HCT116 (cell line): ENCODE results near the gene ZNF862. TPM values are rescaled to one million over a fixed set of nuclear protein-coding genes. Genes with fewer than 3 reads are reported as not detected.

Experiments used
- ATAC-seq: fragments of 200-7000 bp; cut with Tn5 transposase; 2 replicates; pipeline ENCODE4 v1.9.1; 2020; ENCODE audit warnings: mild to moderate bottlenecking, moderate library complexity
- BruUV-seq: library from RNA; stranded (reverse); fragments of 400-500 nt; replicated peaks from 2 replicates; lab custom pipeline; 2021; lab: Mats Ljungman, UMichigan
- CTCF ChIA-PET: fragments of 300-600 bp; sonication (Branson Sonifier 250); formaldehyde crosslinking; loops from one replicate; lab custom pipeline; 2021; ENCODE audit warnings: antibody characterized with exemption; lab: Charles Lee
- POLR2A ChIA-PET: fragments of 300-600, 350-600 bp; sonication (Branson Sonifier 250); formaldehyde crosslinking; loops from one replicate; lab custom pipeline; 2021; ENCODE audit warnings: antibody characterized with exemption; lab: Charles Lee
- RAD21 ChIA-PET, 2 experiments: fragments of 300-600 bp; sonication (Branson Sonifier 250); formaldehyde crosslinking; loops; one replicate each; lab custom pipeline; 2023; ENCODE audit warnings: low total read pairs in 2 of 2; ENCODE audit not compliant: uncharacterized antibody in 2 of 2, unreplicated experiment in 2 of 2, low non-redundant PET in 1 of 2; lab: Charles Lee
- DNase-seq: peaks from one replicate; pipeline ENCODE4 v3.0.0-alpha.2; 2010; ENCODE audit warnings: low read depth, low spot score
- H2AFZ ChIP-seq: fragments of 200-600 bp; shearing (Covaris generic), sonication (generic); 2 replicates; pipeline ENCODE4 v1.6.1; 2017; ENCODE audit warnings: low read depth, mixed run types, mixed read lengths, antibody characterized with exemption, low read length; ENCODE audit not compliant: poor library complexity, severe bottlenecking
- H3K27ac ChIP-seq: 2 replicates; pipeline ENCODE4 v1.5.1; 2012; ENCODE audit warnings: low read depth, low read length
- H3K27me3 ChIP-seq: fragments of 200-600 bp; sonication (generic); 2 replicates; pipeline ENCODE4 v1.6.1; 2016; ENCODE audit warnings: mixed run types, low read length, mixed read lengths; ENCODE audit not compliant: insufficient read depth
- H3K36me3 ChIP-seq, 2 experiments: fragments of 200-500 bp in 1 of 2; fragments of 200-600 bp in 1 of 2; sonication (Bioruptor generic) in 1 of 2; sonication (generic) in 1 of 2; 2 replicates each; pipeline versions ENCODE4 v1.5.1 to v1.6.1; 2014 to 2016; ENCODE audit warnings: low read length in 2 of 2, inconsistent platforms in 1 of 2, mixed read lengths in 1 of 2, mixed run types in 1 of 2; ENCODE audit not compliant: insufficient read depth in 2 of 2, control insufficient read depth in 1 of 2
- H3K4me1 ChIP-seq, 2 experiments: fragments of 200-600 bp in 1 of 2; sonication (generic) in 1 of 2; 2 replicates each; pipeline versions ENCODE4 v1.5.1 to v1.6.1; 2012 to 2017; ENCODE audit warnings: low read length in 2 of 2, inconsistent platforms in 1 of 2, mild to moderate bottlenecking in 1 of 2, mixed read lengths in 1 of 2, mixed run types in 1 of 2, moderate library complexity in 1 of 2; ENCODE audit not compliant: insufficient read depth in 2 of 2, control insufficient read depth in 1 of 2
- H3K4me2 ChIP-seq: fragments of 200-600 bp; sonication (generic); 2 replicates; pipeline ENCODE4 v1.6.1; 2017; ENCODE audit warnings: mixed run types, low read length, mixed read lengths
- H3K4me3 ChIP-seq, 2 experiments: fragments of 200-600 bp in 1 of 2; sonication (generic) in 1 of 2; replicated peaks in 1 of 2; 2 replicates each; pipeline ENCODE4 v1.5.1; 2011 to 2016; ENCODE audit warnings: low read length in 2 of 2, control low read depth in 1 of 2, low read depth in 1 of 2, mild to moderate bottlenecking in 1 of 2, mixed read lengths in 1 of 2, mixed run types in 1 of 2
- H3K79me2 ChIP-seq: fragments of 200-600 bp; sonication (generic); 2 replicates; pipeline ENCODE4 v1.6.1; 2017; ENCODE audit warnings: mild to moderate bottlenecking, mixed run types, low read length, moderate library complexity, mixed read lengths; ENCODE audit not compliant: insufficient read depth
- H3K9ac ChIP-seq: fragments of 200-600 bp; sonication (generic); 2 replicates; pipeline ENCODE4 v1.6.1; 2016; ENCODE audit warnings: low read length, mixed read lengths
- H3K9me2 ChIP-seq: fragments of 200-600 bp; sonication (generic), shearing (Covaris generic); 2 replicates; pipeline ENCODE4 v1.6.1; 2017; ENCODE audit warnings: mixed run types, mild to moderate bottlenecking, moderate library complexity; ENCODE audit not compliant: insufficient read depth
- H3K9me3 ChIP-seq, 2 experiments: fragments of 200-500 bp in 1 of 2; fragments of 200-600 bp in 1 of 2; sonication (Bioruptor generic) in 1 of 2; sonication (generic) in 1 of 2; 2 replicates each; pipeline ENCODE4 v1.6.1; 2014 to 2017; ENCODE audit warnings: low read length in 2 of 2, mixed read lengths in 2 of 2, inconsistent platforms in 1 of 2, low read depth in 1 of 2, mild to moderate bottlenecking in 1 of 2, mixed run types in 1 of 2, moderate library complexity in 1 of 2; ENCODE audit not compliant: control insufficient read depth in 1 of 2, insufficient read depth in 1 of 2
- H4K20me1 ChIP-seq: fragments of 200-600 bp; sonication (generic), shearing (Covaris generic); 2 replicates; pipeline ENCODE4 v1.6.1; 2017; ENCODE audit warnings: mixed run types, mild to moderate bottlenecking, moderate library complexity; ENCODE audit not compliant: insufficient read depth
- ELF1 ChIP-seq: IDR thresholded peaks from 2 replicates; pipeline ENCODE4 v1.6.1; 2012; ENCODE audit warnings: low read depth, borderline replicate concordance
- EZH2 ChIP-seq: fragments of 200-600 bp; sonication (generic); IDR thresholded peaks from 2 replicates; pipeline ENCODE4 v1.6.1; 2017; ENCODE audit warnings: antibody characterized with exemption, mixed run types
- JUND ChIP-seq: IDR thresholded peaks from 2 replicates; pipeline ENCODE4 v1.6.1; 2012
- MAX ChIP-seq: IDR thresholded peaks from 2 replicates; pipeline ENCODE4 v1.6.1; 2012
- POLR2A ChIP-seq: IDR thresholded peaks from 2 replicates; pipeline ENCODE4 v1.7.0; 2011; ENCODE audit warnings: borderline replicate concordance; ENCODE audit not compliant: insufficient read depth, insufficient read length; ENCODE audit errors: extremely low read depth
- SIN3A ChIP-seq: IDR thresholded peaks from 2 replicates; pipeline ENCODE4 v1.6.1; 2012; ENCODE audit warnings: low read depth
- SRF ChIP-seq: IDR thresholded peaks from 2 replicates; pipeline ENCODE4 v1.6.1; 2012; ENCODE audit warnings: low read depth
- TCF7L2 ChIP-seq: IDR thresholded peaks from 2 replicates; pipeline ENCODE4 v1.7.0; 2011; ENCODE audit warnings: borderline replicate concordance, inconsistent platforms; ENCODE audit not compliant: insufficient read depth, insufficient read length; ENCODE audit errors: extremely low read depth
- YY1 ChIP-seq: IDR thresholded peaks from 2 replicates; pipeline ENCODE4 v1.6.1; 2011; ENCODE audit warnings: low read length, low read depth, moderate library complexity, mild to moderate bottlenecking; ENCODE audit not compliant: insufficient replicate concordance; ENCODE audit errors: extremely low read depth
- ZBTB33 ChIP-seq: IDR thresholded peaks from 2 replicates; pipeline ENCODE4 v1.6.1; 2011; ENCODE audit warnings: mild to moderate bottlenecking, low read length, moderate library complexity; ENCODE audit not compliant: insufficient replicate concordance; ENCODE audit errors: extremely low read depth
- ZFX ChIP-seq: fragments of 450-650 bp; IDR thresholded peaks from 2 replicates; pipeline ENCODE4 v1.6.1; 2017
- ZNF274 ChIP-seq: fragments of 200-500 bp; sonication (Bioruptor generic); IDR thresholded peaks from 2 replicates; pipeline ENCODE4 v1.6.1; 2014; ENCODE audit warnings: mild to moderate bottlenecking, low read depth, low read length, inconsistent platforms
- intact Hi-C: fragments of 100-400 bp; cut with micrococcal nuclease; formaldehyde crosslinking; loops from 2 replicates; pipeline ENCODE4 v1.10.0; 2022
- total RNA-seq: library from RNA; stranded (reverse); gene quantifications from one replicate; pipeline ENCODE4 v1.2.1, GENCODE V29; 2021; ENCODE audit not compliant: unreplicated experiment
- TF ChIP-seq, protein P1 (sequence below): IDR thresholded peaks from 2 replicates; pipeline ENCODE4 v1.6.1; 2012; ENCODE audit warnings: low read depth

The ZNF862 gene
- total RNA-seq, 1 experiment from 2014 or later, result 8.5 TPM

- TF ChIP-seq POLR2A (no peak), ZNF274 (no peak), YY1 (peak; percentile 15), MAX (no peak)
- TF ChIP-seq, all 23 proteins: peak for 8
These were observed 17.5 kb downstream of the ZNF862 start (continued) for GRCh38 chr7:149855361-149856305.

DNA sequence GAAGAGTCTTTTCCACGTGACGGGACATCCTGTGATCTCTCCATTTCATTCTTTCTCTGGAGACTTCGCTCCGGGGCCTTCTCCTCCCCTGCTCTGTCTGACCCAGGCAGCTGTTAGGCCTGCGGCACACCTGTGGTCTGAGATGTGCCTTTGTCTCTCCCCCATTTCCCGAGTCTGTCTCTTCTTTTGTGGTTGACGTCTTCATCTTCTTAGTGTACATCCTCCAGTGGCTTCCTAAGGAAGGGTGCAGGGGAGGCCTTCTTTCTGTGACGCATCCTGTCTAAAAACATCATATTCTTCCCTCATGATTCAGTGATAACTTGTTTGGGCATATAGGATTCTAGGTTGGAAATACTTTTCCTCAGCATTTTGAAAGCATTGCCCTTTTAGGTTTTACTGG, 18.4 kb downstream of the ZNF862 start:
- Histone ChIP-seq H3K27me3 (no peaks in the 10 kb centered on the region), H3K9me3 (no peaks in the 10 kb centered on the region), H3K4me1 (peaks cover 27 to 42% of the 10 kb centered on the region in 2 experiments), H4K20me1 (no peaks in the 10 kb centered on the region), H2AFZ (no peak overlapping the region), H3K36me3 (no peaks in the 10 kb centered on the region), H3K4me3 (no peak overlapping the region), H3K79me2 (no peaks in the 10 kb centered on the region), H3K9me2 (no peaks in the 10 kb centered on the region), H3K27ac (no peak overlapping the region)
- POLR2A ChIA-PET, result no interaction called here
- DNase-seq (no peak), ATAC-seq (no peak)
- CTCF ChIA-PET, result no interaction called here
- intact Hi-C loops, result no loop called here
- no TSS peak for BruUV-seq
- TF ChIP-seq ZNF274 (no peak), ZFX (no peak), MAX (no peak), YY1 (no peak), JUND (no peak), POLR2A (no peak), TCF7L2 (no peak), ZBTB33 (no peak), SIN3A (no peak), SRF (no peak), EZH2 (no peak), ELF1 (no peak)
- TF ChIP-seq, protein P1, sequence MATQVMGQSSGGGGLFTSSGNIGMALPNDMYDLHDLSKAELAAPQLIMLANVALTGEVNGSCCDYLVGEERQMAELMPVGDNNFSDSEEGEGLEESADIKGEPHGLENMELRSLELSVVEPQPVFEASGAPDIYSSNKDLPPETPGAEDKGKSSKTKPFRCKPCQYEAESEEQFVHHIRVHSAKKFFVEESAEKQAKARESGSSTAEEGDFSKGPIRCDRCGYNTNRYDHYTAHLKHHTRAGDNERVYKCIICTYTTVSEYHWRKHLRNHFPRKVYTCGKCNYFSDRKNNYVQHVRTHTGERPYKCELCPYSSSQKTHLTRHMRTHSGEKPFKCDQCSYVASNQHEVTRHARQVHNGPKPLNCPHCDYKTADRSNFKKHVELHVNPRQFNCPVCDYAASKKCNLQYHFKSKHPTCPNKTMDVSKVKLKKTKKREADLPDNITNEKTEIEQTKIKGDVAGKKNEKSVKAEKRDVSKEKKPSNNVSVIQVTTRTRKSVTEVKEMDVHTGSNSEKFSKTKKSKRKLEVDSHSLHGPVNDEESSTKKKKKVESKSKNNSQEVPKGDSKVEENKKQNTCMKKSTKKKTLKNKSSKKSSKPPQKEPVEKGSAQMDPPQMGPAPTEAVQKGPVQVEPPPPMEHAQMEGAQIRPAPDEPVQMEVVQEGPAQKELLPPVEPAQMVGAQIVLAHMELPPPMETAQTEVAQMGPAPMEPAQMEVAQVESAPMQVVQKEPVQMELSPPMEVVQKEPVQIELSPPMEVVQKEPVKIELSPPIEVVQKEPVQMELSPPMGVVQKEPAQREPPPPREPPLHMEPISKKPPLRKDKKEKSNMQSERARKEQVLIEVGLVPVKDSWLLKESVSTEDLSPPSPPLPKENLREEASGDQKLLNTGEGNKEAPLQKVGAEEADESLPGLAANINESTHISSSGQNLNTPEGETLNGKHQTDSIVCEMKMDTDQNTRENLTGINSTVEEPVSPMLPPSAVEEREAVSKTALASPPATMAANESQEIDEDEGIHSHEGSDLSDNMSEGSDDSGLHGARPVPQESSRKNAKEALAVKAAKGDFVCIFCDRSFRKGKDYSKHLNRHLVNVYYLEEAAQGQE, result no peak
- TF ChIP-seq, all 23 proteins: peak for 0
- H3K9ac ChIP-seq, result no peak overlapping the region
- RAD21 ChIA-PET, result no interaction called here
- H3K4me2 ChIP-seq, result no peak overlapping the region
